Stimulated activated CD4-positive, alpha-beta T cell treated with anti-CD3 and anti-CD28 coated beads, Interleukin-2, amount 100 ng/mL, for 4 hours (primary cell): ENCODE results near the gene PPP6R3.
A peak's percentile ranks its signal among the peaks of the same experiment; 100 is the strongest.
"Not testable (repeated sequence)": the region's sequence is repeated elsewhere in the genome, so short reads cannot be mapped to it uniquely, and the experiment has no call there.

ENCODE experiments used
- DNase-seq: peaks from one replicate; pipeline ENCODE4 v3.0.0-alpha.2; 2020; ENCODE audit warnings: low read depth

PPP6R3 gene

GRCh38 chr11:68527585-68527984 lies 67.0 kb downstream of the PPP6R3 start:
- DNase-seq: no peak

GRCh38 chr11:68528630-68529029 lies 68.1 kb downstream of the PPP6R3 start:
- no peak for DNase-seq

- DNase-seq: no peak
Observed at GRCh38 chr11:68531129-68531693, 70.7 kb downstream of the PPP6R3 start.

GRCh38 chr11:68532727-68533369 lies 72.3 kb downstream of the PPP6R3 start:
- no peak for DNase-seq

GRCh38 chr11:68533945-68534344 lies 73.4 kb downstream of the PPP6R3 start:
- no peak for DNase-seq

GRCh38 chr11:68535098-68535497 lies 74.5 kb downstream of the PPP6R3 start:
- DNase-seq: no peak

GRCh38 chr11:68536706-68537105 lies 76.2 kb downstream of the PPP6R3 start:
- no peak for DNase-seq

- no peak for DNase-seq
Observed at GRCh38 chr11:68538025-68538424, 77.5 kb downstream of the PPP6R3 start.

GRCh38 chr11:68539395-68539794 lies 78.8 kb downstream of the PPP6R3 start:
- no peak for DNase-seq

- DNase-seq: not testable (repeated sequence)
Observed at GRCh38 chr11:68540504-68540903, 80.0 kb downstream of the PPP6R3 start.

GRCh38 chr11:68541116-68541515 lies 80.6 kb downstream of the PPP6R3 start:
- no peak for DNase-seq

- no peak for DNase-seq
Observed at GRCh38 chr11:68541991-68542390, 81.4 kb downstream of the PPP6R3 start.

GRCh38 chr11:68542617-68543016 lies 82.1 kb downstream of the PPP6R3 start:
- no peak for DNase-seq

- no peak for DNase-seq
Observed at GRCh38 chr11:68543594-68543993, 83.0 kb downstream of the PPP6R3 start.

- no peak for DNase-seq
Observed at GRCh38 chr11:68545347-68545746, 84.8 kb downstream of the PPP6R3 start.

- DNase-seq: no peak
Observed at GRCh38 chr11:68545796-68546195, 85.2 kb downstream of the PPP6R3 start.

GRCh38 chr11:68546555-68546954 lies 86.0 kb downstream of the PPP6R3 start:
- DNase-seq: no peak

- no peak for DNase-seq
Observed at GRCh38 chr11:68549789-68550484, 89.4 kb downstream of the PPP6R3 start.

- DNase-seq: peak; percentile 24
Observed at GRCh38 chr11:68550485-68550817, 89.9 kb downstream of the PPP6R3 start.

GRCh38 chr11:68551223-68551622 lies 90.7 kb downstream of the PPP6R3 start:
- DNase-seq: no peak

GRCh38 chr11:68551777-68552176 lies 91.2 kb downstream of the PPP6R3 start:
- DNase-seq: no peak

- no peak for DNase-seq
Observed at GRCh38 chr11:68552542-68552941, 92.0 kb downstream of the PPP6R3 start.

GRCh38 chr11:68560216-68560615 lies 99.7 kb downstream of the PPP6R3 start:
- DNase-seq: no peak

GRCh38 chr11:68563454-68563853 lies 102.9 kb downstream of the PPP6R3 start:
- no peak for DNase-seq
